ENCODE measurements around the gene CARMIL3. TPM values are rescaled to one million over a fixed set of nuclear protein-coding genes. Genes with fewer than 3 reads are reported as not detected.

CARMIL3 gene
- total RNA-seq, 1 experiment from 2014 or later, result 1.00 TPM

GRCh38 chr14:24106672-24107271 is 55.0 kb downstream of the CARMIL3 start:
- no peak overlapping the region for H3K4me3 ChIP-seq (ENCODE audit: low read depth, low read length)
- Mint-ChIP-seq H3K36me3 (ENCODE audit: insufficient read depth, unreplicated experiment) (peaks cover 23% of the 10 kb centered on the region), H3K9me3 (ENCODE audit: unreplicated experiment) (no peaks in the 10 kb centered on the region), H3K27me3 (ENCODE audit: insufficient read depth, unreplicated experiment) (no peaks in the 10 kb centered on the region), H3K4me1 (ENCODE audit: low read depth, unreplicated experiment) (no peaks in the 10 kb centered on the region), H3K27ac (ENCODE audit: unreplicated experiment) (no peak overlapping the region), H3K4me3 (ENCODE audit: unreplicated experiment) (no peak overlapping the region)
- H3K27me3 ChIP-seq (replicated peaks; ENCODE audit: control insufficient read depth, insufficient read depth, low read length), result no peaks in the 10 kb centered on the region
- H3K4me1 ChIP-seq, result peaks cover 8% of the 10 kb centered on the region; the same call in 1 of the 2 replicates
- no peak for TF ChIP-seq CTCF (IDR thresholded peaks at IDR 0.05; ENCODE audit: insufficient read depth in 1 of 2, low read depth in 1 of 2, low read length in 1 of 2, severe bottlenecking in 1 of 2, unreplicated experiment in 1 of 2)
- DNase-seq, result no peak
- BruUV-seq (replicated peaks), result no TSS peak
- ChIA-PET POLR2A (interaction anchor here (0.6 to 1.0 kb wide), 2 partner anchors 13 to 18 kb away, joined by 4 to 7 read pairs; partner anchors contain the start of gene PCK2), CTCF (interaction anchor here (1.4 to 6.7 kb wide), 3 partner anchors 8 to 50 kb away, joined by 3 to 155 read pairs (median 9); partner anchors contain the start of genes DCAF11, NRL and PCK2)
- no peaks in the 10 kb centered on the region for H3K36me3 ChIP-seq (ENCODE audit: control insufficient read depth, insufficient read depth, low read length)
- intact Hi-C loops (cut with micrococcal nuclease; ENCODE audit: unreplicated experiment), result no loop called here
- peaks cover 9% of the 10 kb centered on the region for H3K9me3 ChIP-seq

- no TSS peak for BruUV-seq (replicated peaks)
- H3K9me3 Mint-ChIP-seq (ENCODE audit: unreplicated experiment), result no peaks in the 10 kb centered on the region
- H3K27ac Mint-ChIP-seq (ENCODE audit: unreplicated experiment), result no peak overlapping the region
- H3K4me3 Mint-ChIP-seq (ENCODE audit: unreplicated experiment), result no peak overlapping the region
- peaks cover 9% of the 10 kb centered on the region for H3K9me3 ChIP-seq
- POLR2A ChIA-PET, result interaction anchor here (0.9 to 2.4 kb wide), 4 partner anchors 13 to 50 kb away, joined by 3 to 19 read pairs (median 4); partner anchors contain the start of genes PCK2 and RNF31
- H3K4me1 ChIP-seq, result peaks cover 8% of the 10 kb centered on the region; the same call in 1 of the 2 replicates
- intact Hi-C loops (cut with micrococcal nuclease; ENCODE audit: unreplicated experiment), result loop anchor here (1.0 kb wide), 1 partner anchor 94 kb away; no protein-coding TSS in a partner anchor
- H3K4me1 Mint-ChIP-seq (ENCODE audit: low read depth, unreplicated experiment), result no peaks in the 10 kb centered on the region
- no peak for DNase-seq
- H3K36me3 Mint-ChIP-seq (ENCODE audit: insufficient read depth, unreplicated experiment), result peaks cover 11% of the 10 kb centered on the region
- H3K27me3 ChIP-seq (replicated peaks; ENCODE audit: control insufficient read depth, insufficient read depth, low read length), result no peaks in the 10 kb centered on the region
- no peak for TF ChIP-seq CTCF (IDR thresholded peaks at IDR 0.05; ENCODE audit: insufficient read depth in 1 of 2, low read depth in 1 of 2, low read length in 1 of 2, severe bottlenecking in 1 of 2, unreplicated experiment in 1 of 2)
- no peak overlapping the region for H3K4me3 ChIP-seq (ENCODE audit: low read depth, low read length)
- no peaks in the 10 kb centered on the region for H3K27me3 Mint-ChIP-seq (ENCODE audit: insufficient read depth, unreplicated experiment)
- H3K36me3 ChIP-seq (ENCODE audit: control insufficient read depth, insufficient read depth, low read length), result no peaks in the 10 kb centered on the region
- CTCF ChIA-PET, result interaction anchor here (0.6 to 6.7 kb wide), 15 partner anchors 12 to 56 kb away, joined by 3 to 155 read pairs (median 8); partner anchors contain the start of genes CARMIL3, EMC9, IRF9 and PCK2
Observed at GRCh38 chr14:24108336-24108874, 56.6 kb downstream of the CARMIL3 start.

- CTCF ChIA-PET, result interaction anchor here (0.7 to 6.7 kb wide), 6 partner anchors 17 to 53 kb away, joined by 3 to 155 read pairs (median 13); partner anchors contain the start of genes IRF9, PCK2 and PSME2
- intact Hi-C loops (cut with micrococcal nuclease; ENCODE audit: unreplicated experiment), result no loop called here
- TF ChIP-seq CTCF (IDR thresholded peaks at IDR 0.05; ENCODE audit: insufficient read depth in 1 of 2, low read depth in 1 of 2, low read length in 1 of 2, severe bottlenecking in 1 of 2, unreplicated experiment in 1 of 2), result no peak
- no peak overlapping the region for H3K4me3 Mint-ChIP-seq (ENCODE audit: unreplicated experiment)
- H3K27ac Mint-ChIP-seq (ENCODE audit: unreplicated experiment), result no peak overlapping the region
- peaks cover 8% of the 10 kb centered on the region; the same call in 1 of the 2 replicates for H3K4me1 ChIP-seq
- no peaks in the 10 kb centered on the region for H3K27me3 ChIP-seq (replicated peaks; ENCODE audit: control insufficient read depth, insufficient read depth, low read length)
- H3K9me3 ChIP-seq, result peaks cover 4% of the 10 kb centered on the region
- no TSS peak for BruUV-seq (replicated peaks)
- H3K4me3 ChIP-seq (ENCODE audit: low read depth, low read length), result no peak overlapping the region
- POLR2A ChIA-PET, result interaction anchor here (1.1 kb wide), 1 partner anchor 52 kb away, joined by 3 read pairs; no protein-coding TSS in a partner anchor
- no peaks in the 10 kb centered on the region for H3K36me3 ChIP-seq (ENCODE audit: control insufficient read depth, insufficient read depth, low read length)
- DNase-seq, result no peak
- no peaks in the 10 kb centered on the region for H3K27me3 Mint-ChIP-seq (ENCODE audit: insufficient read depth, unreplicated experiment)
- no peaks in the 10 kb centered on the region for H3K9me3 Mint-ChIP-seq (ENCODE audit: unreplicated experiment)
- peaks cover under 1% of the 10 kb centered on the region for H3K4me1 Mint-ChIP-seq (ENCODE audit: low read depth, unreplicated experiment)
- H3K36me3 Mint-ChIP-seq (ENCODE audit: insufficient read depth, unreplicated experiment), result peaks cover 9% of the 10 kb centered on the region
Observed at GRCh38 chr14:24110060-24110459, 58.3 kb downstream of the CARMIL3 start.
